Activated CD4-positive, alpha-beta T cell treated with anti-CD3 and anti-CD28 coated beads, Interleukin-2, amount 10 ng/mL, durations not matched to agents 24 days and 14 days (primary cell): ENCODE measurements around the gene PIBF1. TPM values are rescaled to one million over a fixed set of nuclear protein-coding genes. Genes with fewer than 3 reads are reported as not detected.

Source experiments
- total RNA-seq: library from RNA; stranded (reverse); gene quantifications from 2 replicates; pipeline ENCODE4 v1.2.3, GENCODE V29; 2022

PIBF1 gene
- total RNA-seq, 1 donor from 2014 or later = 33.7 TPM

Other genes with a start within 250 kb of the PIBF1 start
- gene MZT1, start 54.5 kb upstream of the PIBF1 start, total RNA-seq = 24.1 and 24.4 TPM in 2 replicates
- 17.3 and 18.1 TPM in 2 replicates for gene BORA, start 54.2 kb upstream of the PIBF1 start, total RNA-seq
- gene DIS3, start 233 bp upstream of the PIBF1 start, total RNA-seq = 52.1 and 55.6 TPM in 2 replicates